H7 (cell line): ENCODE results near the gene VAPB. TPM values are rescaled to one million over a fixed set of nuclear protein-coding genes. Genes with fewer than 3 reads are reported as not detected.

Experiments
- DNase-seq: peaks from one replicate; pipeline ENCODE4 v3.0.0; 2012
- H3K27me3 ChIP-seq: 2 replicates; pipeline ENCODE4 v1.6.0; 2011; ENCODE audit warnings: mild to moderate bottlenecking, low read length; ENCODE audit not compliant: control insufficient read depth, insufficient read depth
- H3K36me3 ChIP-seq: replicated peaks from 2 replicates; pipeline ENCODE4 v1.5.1; 2011; ENCODE audit warnings: low read length; ENCODE audit not compliant: control insufficient read depth, insufficient read depth
- H3K4me3 ChIP-seq: 2 replicates; pipeline ENCODE4 v1.5.1; 2011; ENCODE audit warnings: low read depth, mild to moderate bottlenecking, control low read depth, low read length, moderate library complexity; ENCODE audit not compliant: insufficient read depth
- total RNA-seq: library from RNA; depleted of rRNA; stranded (reverse); fragments of >200 nt; shearing (Covaris generic); gene quantifications from 2 replicates; pipeline ENCODE4 v1.2.3, GENCODE V29; 2014; rRNA removed

Gene VAPB, protein sequence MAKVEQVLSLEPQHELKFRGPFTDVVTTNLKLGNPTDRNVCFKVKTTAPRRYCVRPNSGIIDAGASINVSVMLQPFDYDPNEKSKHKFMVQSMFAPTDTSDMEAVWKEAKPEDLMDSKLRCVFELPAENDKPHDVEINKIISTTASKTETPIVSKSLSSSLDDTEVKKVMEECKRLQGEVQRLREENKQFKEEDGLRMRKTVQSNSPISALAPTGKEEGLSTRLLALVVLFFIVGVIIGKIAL
- total RNA-seq = 14.0 and 19.9 TPM in 2 replicates

DNA sequence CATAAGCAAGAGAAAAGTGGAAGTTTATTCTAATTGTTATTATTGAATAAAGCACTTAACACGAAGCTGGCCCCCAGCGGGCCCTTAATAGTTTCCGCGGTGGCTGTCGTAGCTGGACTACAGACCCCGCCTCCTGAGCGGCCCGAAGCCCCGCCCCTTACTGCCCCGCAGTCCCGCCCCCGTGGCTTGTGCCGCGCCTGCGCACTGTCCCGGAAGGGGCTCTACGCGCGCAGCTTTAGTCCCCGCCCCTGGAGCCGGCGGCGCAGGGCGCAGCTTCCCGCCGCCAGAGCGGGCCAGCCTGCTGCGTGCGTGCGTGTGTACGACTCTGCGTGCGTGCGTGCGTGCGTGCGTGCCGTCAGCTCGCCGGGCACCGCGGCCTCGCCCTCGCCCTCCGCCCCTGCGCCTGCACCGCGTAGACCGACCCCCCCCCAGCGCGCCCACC lies at the start of gene VAPB:
Gene VAPB (plus strand): TSS at position 348 of the 442 bp plus-strand sequence. CDS start 231 bp downstream, outside the sequence.
- H3K4me3 ChIP-seq = peak within 1 kb of the TSS; percentile 79
- peak; percentile 96 for DNase-seq

DNA sequence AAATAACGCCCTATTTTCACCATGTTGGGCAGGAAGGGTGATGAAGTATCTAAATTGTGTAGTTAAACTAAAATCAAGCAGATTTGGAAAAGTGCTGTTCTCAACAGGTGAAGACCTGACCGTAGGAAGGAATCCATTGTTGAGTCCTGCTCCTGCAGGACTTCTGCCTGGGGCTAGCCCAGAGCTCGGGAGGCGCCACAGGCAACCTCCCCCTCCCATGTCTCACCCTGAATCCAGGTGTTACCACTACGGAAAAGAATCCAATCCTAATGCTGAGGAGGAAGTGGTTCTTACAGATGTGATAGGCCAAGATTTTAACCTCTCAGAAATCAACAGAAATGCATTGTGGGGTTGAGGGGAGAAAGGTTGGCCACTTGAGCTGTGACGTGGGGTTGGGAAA lies 49.3 kb upstream of the VAPB start:
- DNase-seq = no peak
- H3K4me3 ChIP-seq = no peak overlapping the region
- no peaks in the 10 kb centered on the region for H3K36me3 ChIP-seq
- no peaks in the 10 kb centered on the region for H3K27me3 ChIP-seq

More for the DNA sequence above, at the start of gene VAPB:
- Histone ChIP-seq H3K27me3 (no peaks in the 10 kb centered on the region), H3K36me3 (peaks cover 3% of the 10 kb centered on the region; the same call in 1 of the 2 replicates)

DNA sequence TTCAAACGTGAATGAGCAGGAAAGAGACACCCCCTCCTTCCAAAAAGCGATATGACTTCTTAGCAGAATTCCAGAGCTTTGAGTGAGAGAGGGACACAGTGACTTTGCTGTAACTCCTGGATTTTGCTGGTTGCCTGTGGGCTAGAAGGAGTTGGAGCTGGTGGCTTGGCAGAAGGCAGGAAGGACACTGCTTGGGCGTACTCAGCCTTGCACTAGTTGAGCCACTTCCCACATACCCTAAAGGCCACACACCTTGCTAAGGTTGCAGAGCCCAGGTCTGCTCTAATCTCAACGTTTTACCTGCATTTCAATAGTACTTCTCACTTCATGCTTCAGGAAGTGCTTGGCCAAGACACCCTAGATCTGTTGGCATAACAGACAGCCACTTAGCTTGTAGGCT lies 48.9 kb upstream of the VAPB start:
- Histone ChIP-seq H3K27me3 (no peaks in the 10 kb centered on the region), H3K4me3 (no peak overlapping the region), H3K36me3 (no peaks in the 10 kb centered on the region)
- no peak for DNase-seq

DNA sequence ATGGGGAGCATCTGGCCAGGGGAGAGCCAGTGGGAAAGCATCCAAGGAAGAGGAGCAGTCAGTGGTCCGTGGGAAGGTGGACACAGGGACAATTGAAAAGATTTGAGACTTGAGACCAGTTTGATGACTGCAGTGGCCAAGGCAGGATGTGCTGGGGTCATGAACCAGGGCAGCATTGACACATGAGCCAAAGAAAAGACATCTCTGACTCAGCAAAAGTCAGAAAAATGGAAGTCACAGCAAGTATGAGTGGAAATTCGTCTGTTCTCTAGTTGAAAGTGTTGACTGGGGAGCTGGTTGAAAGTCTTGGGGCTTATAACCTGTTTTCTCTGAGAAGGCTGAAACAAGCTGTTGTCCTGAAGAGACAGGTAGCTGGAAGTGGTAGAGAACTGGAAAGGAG lies 48.2 kb upstream of the VAPB start:
- no peaks in the 10 kb centered on the region for H3K27me3 ChIP-seq
- no peak for DNase-seq
- H3K36me3 ChIP-seq = peaks cover 3% of the 10 kb centered on the region
- no peak overlapping the region for H3K4me3 ChIP-seq

DNA sequence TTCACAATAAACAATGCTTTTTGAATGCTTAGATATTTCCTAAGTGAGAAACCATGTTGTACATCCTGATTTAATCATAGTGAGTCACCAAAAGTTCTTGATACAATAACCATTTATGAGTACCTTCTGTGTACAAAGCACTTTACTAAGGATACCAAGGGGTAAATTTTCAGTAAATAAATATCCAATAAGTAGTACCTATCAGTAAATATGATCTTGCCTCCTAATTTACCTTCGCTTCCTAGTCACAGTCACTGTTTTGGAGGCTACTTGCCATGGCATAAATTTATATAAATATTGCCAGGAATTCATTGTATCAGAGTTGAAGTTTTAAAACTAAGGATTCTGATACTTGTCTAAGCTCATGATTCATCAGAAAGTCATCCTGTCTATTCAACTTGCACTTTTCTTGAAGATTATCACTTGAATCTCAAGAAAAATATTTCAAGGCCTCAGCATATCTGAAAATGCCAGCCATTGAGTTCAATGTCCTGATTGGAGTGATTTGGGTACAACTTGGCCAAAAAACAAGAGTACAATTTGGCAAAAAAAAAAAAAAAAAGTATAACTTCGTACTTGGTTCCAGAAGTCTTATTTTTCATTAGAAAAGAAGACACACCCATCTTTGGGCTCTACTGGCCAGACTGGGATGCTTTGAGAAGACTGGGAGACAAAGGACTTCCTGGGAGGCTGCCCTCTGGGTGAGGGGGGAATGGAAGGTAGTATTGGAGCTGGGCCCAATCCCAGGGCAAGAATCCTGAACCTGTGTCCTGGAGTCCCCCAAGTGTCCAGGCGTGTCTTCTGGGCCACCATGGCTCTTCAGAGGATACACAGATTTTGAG lies 46.7 kb upstream of the VAPB start:
- peaks cover 4% of the 10 kb centered on the region for H3K36me3 ChIP-seq
- H3K4me3 ChIP-seq = no peak overlapping the region
- no peaks in the 10 kb centered on the region for H3K27me3 ChIP-seq
- DNase-seq = no peak

DNA sequence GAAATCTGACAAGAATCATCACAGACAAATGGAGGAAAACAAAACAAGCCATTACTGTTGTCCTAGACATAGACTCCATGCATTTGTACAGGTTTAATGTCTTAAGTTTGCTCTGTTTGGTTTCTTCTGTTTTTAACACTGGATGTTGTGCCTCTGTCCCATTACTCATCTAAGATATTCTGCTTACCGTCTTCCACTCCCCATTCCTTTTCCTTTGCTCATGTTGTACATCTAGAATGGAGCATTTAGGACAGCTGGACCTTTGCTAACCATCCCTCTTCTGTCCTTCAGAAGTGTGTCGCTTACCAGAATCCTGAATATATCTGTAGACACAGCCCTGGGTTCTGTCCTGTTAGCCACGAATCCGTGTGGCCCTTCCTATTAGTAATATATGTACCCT lies 44.3 kb upstream of the VAPB start:
- H3K4me3 ChIP-seq = no peak overlapping the region
- no peak for DNase-seq
- no peaks in the 10 kb centered on the region for H3K27me3 ChIP-seq
- H3K36me3 ChIP-seq = peaks cover 4% of the 10 kb centered on the region

DNA sequence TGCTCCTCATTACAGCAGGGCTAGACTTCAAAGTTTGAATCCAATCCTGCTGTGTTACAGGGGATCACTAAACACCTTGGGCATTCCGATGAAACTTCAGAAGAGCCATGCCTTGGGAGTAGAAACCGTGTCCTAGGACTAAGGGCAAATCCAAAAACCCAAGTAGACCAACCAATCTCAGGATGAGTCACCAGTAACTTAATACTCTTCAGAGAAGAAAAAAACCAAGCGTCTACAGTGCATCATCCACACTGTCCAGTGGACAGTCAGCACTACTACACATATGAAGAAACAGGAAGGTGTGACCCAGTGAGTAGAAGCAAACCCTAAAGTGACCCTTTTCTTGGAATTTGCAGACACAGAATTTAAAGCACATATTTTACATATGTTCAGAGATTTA lies 39.5 kb upstream of the VAPB start:
- no peak for DNase-seq
- no peaks in the 10 kb centered on the region for H3K27me3 ChIP-seq
- H3K36me3 ChIP-seq = peaks cover 4% of the 10 kb centered on the region
- no peak overlapping the region for H3K4me3 ChIP-seq

DNA sequence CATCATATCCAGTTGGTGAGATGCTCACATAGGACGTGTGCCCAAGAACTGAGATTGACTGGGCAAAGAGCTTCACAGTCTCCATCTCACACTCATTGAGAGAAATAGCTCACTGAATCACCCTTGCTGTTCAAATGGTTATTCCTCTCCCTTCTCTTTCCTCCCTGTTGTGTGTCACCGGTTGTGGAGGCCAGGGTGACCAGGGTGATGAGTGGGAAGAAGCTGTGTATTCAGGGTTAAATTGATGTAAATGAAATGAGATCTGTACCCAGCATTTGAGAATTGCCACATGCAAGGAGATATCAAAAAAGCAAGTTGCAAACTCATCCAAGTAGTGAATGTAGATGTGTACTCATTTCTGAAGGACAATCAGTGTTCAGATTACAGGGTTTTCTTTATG lies 36.6 kb upstream of the VAPB start:
- Histone ChIP-seq H3K27me3 (no peaks in the 10 kb centered on the region), H3K36me3 (no peaks in the 10 kb centered on the region; the same call in 1 of the 2 replicates), H3K4me3 (no peak overlapping the region)
- no peak for DNase-seq

DNA sequence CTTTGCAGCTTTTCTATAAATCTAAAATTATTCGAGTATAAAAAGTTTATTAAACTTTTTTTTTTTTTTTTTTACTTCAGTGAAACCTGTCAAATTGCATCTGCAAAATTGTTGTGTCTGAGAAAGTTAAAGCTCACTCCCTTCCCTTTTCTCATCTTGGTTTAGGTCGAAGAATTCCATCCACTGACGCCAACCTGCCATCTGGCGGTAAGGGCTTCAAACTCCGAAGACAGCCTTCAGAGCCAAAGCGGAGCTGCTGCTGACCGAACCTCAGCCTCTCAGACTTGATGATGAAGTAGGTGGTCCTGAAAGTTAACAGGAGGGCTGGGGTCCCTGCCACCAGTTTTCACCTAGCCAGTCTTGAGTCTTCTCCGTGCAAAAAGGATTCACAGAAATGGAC lies 29.6 kb upstream of the VAPB start:
- Histone ChIP-seq H3K4me3 (no peak overlapping the region), H3K36me3 (no peaks in the 10 kb centered on the region; the same call in 1 of the 2 replicates), H3K27me3 (no peaks in the 10 kb centered on the region)
- peak; percentile 48 for DNase-seq

DNA sequence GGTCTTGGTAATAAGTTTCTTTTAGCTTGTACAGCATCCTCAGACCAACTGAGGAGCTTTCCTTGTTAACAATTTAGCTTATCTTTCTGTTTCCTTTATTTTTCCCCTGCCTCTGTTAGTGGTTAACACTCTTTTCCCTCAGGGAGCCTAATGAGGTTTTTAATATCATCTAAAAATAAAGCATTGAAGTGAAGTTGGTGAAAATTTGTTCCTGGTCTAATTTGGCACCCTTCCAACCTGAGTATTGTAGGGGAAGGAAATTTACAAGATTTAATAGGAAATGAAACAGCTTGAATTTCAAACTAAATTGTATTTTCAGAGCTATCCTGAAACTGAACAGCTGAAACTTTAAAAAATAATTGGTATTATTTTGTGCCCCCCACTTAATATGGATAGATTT lies 28.1 kb upstream of the VAPB start:
- Histone ChIP-seq H3K27me3 (no peaks in the 10 kb centered on the region), H3K36me3 (no peaks in the 10 kb centered on the region; the same call in 1 of the 2 replicates), H3K4me3 (no peak overlapping the region)
- no peak for DNase-seq

DNA sequence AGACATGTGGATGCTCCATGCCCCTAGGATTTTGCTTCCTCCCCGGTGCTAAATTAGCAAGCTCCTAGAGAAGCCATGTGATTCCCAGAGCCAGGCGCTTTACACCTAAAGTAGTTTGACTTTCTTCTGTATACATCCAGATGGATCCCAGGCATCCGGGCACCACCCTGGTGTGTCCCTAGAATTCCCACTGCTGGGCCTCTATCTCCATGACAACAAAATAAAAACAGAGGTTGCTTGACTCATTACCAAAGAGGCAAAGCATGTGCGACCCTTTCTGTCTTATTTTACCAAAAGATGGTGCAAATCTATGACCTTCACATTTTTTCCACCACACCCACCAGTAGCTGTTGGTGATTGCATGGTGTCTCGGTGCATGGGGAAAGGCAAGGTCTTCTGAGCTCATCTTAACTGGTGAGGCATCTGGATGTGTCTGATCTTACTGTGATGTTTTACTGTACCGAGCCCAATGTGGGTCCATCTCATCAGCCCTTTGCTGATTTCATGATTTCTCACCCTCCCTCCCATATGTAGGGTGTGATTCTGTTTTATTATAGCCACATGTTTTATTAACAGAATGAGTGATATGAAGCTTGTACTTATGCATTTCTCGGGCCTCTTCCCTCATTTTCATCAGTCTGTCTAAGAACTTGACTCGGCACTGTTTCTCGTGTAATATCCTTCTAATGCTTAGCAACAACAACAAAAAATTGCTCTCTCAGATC lies 27.4 kb upstream of the VAPB start:
- Histone ChIP-seq H3K36me3 (no peaks in the 10 kb centered on the region; the same call in 1 of the 2 replicates), H3K27me3 (no peaks in the 10 kb centered on the region), H3K4me3 (no peak overlapping the region)
- peak; percentile 25 for DNase-seq

DNA sequence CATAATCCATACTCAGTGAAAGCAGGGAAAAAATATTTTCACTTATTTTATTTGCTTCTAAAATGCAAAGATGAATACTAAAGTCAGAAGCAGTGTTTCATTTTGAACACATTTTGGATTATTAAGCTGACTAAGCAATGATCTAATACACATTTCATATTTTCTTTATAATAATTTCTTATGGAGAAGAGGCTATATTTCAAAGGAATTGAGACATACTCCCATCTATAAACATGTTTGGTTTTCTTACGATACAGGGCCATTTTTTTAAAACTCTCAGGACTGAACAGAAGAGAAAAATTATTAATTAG lies 26.9 kb upstream of the VAPB start:
- no peak overlapping the region for H3K4me3 ChIP-seq
- no peaks in the 10 kb centered on the region; the same call in 1 of the 2 replicates for H3K36me3 ChIP-seq
- DNase-seq = no peak
- no peaks in the 10 kb centered on the region for H3K27me3 ChIP-seq

DNA sequence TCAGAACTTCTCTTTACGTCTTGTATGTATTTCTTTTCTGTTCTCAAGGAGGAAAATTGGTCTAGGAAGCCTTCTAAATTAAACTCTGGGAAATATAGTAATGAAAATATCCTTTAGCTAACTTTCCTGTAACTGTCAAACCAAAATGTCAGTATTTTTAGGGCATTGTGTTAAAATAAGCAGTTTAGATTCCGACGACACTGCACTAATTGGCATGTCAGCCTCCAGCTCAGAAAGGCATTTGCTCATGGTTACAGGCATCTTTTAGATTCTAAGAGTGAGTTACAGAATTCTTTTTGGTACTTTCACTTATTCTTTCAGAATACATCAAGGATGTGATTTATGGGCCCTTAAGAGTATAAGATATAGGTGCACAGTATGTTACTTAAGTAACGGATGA lies 26.1 kb upstream of the VAPB start:
- Histone ChIP-seq H3K27me3 (no peaks in the 10 kb centered on the region), H3K4me3 (no peak overlapping the region), H3K36me3 (no peaks in the 10 kb centered on the region; the same call in 1 of the 2 replicates)
- no peak for DNase-seq

DNA sequence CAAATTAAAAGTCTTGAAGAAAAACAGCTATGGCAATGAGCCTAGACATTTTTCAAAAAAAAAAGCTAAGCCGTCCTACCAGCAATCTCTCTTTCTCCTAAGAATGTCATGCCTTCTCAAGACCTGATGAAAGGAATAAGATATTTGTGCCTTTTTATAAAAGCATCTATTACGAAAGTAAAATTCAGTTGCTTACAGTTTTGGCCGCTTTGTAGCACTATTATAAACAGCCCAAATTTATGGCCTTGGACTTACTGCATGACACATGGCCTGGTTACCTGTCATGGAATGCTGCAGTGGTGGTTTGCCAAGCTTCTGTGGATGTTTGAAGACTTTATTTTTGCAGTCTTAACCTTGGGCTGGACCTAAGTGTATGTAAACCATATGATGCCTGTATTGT lies 22.2 kb upstream of the VAPB start:
- no peaks in the 10 kb centered on the region; the same call in 1 of the 2 replicates for H3K36me3 ChIP-seq
- no peak overlapping the region for H3K4me3 ChIP-seq
- DNase-seq = no peak
- H3K27me3 ChIP-seq = no peaks in the 10 kb centered on the region
